HEK293T (cell line): ENCODE results near the gene UBA1.

Source experiments
- CTCF ChIA-PET: fragments of 350-600 bp; formaldehyde crosslinking; extraction: SDS; loops from one replicate; lab custom pipeline; 2021; ENCODE audit warnings: antibody characterized with exemption, inconsistent platforms; lab: Yijun Ruan, JAX
- POLR2A ChIA-PET: fragments of 350-600 bp; formaldehyde crosslinking; extraction: SDS; loops from one replicate; lab custom pipeline; 2020; ENCODE audit warnings: antibody characterized with exemption, inconsistent platforms; lab: Yijun Ruan, JAX
- DNase-seq: peaks from one replicate; pipeline ENCODE4 v3.0.0; 2012; ENCODE audit warnings: mixed read lengths; ENCODE audit errors: extremely low spot score
- ARNT ChIP-seq: fragments of 450-650 bp; IDR thresholded peaks from 2 replicates; pipeline ENCODE4 v1.6.1; 2017; ENCODE audit warnings: mild to moderate bottlenecking
- BHLHE40 ChIP-seq: fragments of 450-650 bp; IDR thresholded peaks from 2 replicates; pipeline ENCODE4 v1.6.1; 2016; ENCODE audit warnings: mild to moderate bottlenecking, moderate library complexity, borderline replicate concordance
- CTBP1 ChIP-seq: fragments of 450-650 bp; IDR thresholded peaks from 2 replicates; pipeline ENCODE4 v1.6.1; 2016; ENCODE audit warnings: borderline replicate concordance
- ELF4 ChIP-seq: fragments of 450-650 bp; IDR thresholded peaks from 2 replicates; pipeline ENCODE4 v1.6.1; 2017; ENCODE audit warnings: antibody characterized with exemption
- FOXA1 ChIP-seq: fragments of 450-650 bp; IDR thresholded peaks from 2 replicates; pipeline ENCODE4 v1.6.1; 2016; ENCODE audit warnings: mild to moderate bottlenecking
- FOXK2 ChIP-seq: fragments of 450-650 bp; IDR thresholded peaks from 2 replicates; pipeline ENCODE4 v1.6.1; 2016; ENCODE audit warnings: mild to moderate bottlenecking
- FOXM1 ChIP-seq: fragments of 450-650 bp; IDR thresholded peaks from 2 replicates; pipeline ENCODE4 v1.6.1; 2017; ENCODE audit warnings: mild to moderate bottlenecking, borderline replicate concordance
- HDGF ChIP-seq: fragments of 450-650 bp; IDR thresholded peaks from 2 replicates; pipeline ENCODE4 v1.6.1; 2017; ENCODE audit warnings: antibody characterized with exemption, borderline replicate concordance
- L3MBTL2 ChIP-seq: fragments of 450-650 bp; conservative IDR thresholded peaks from 2 replicates; pipeline ENCODE4 v1.6.1; 2016; ENCODE audit warnings: mild to moderate bottlenecking
- LEF1 ChIP-seq: fragments of 450-650 bp; IDR thresholded peaks from 2 replicates; pipeline ENCODE4 v1.6.1; 2017; ENCODE audit warnings: mild to moderate bottlenecking, borderline replicate concordance
- NFRKB ChIP-seq: fragments of 450-650 bp; IDR thresholded peaks from 2 replicates; pipeline ENCODE4 v1.6.1; 2016; ENCODE audit warnings: mild to moderate bottlenecking, moderate library complexity
- SP1 ChIP-seq: fragments of 450-650 bp; IDR thresholded peaks from 2 replicates; pipeline ENCODE4 v1.6.1; 2017
- SUZ12 ChIP-seq: fragments of 450-650 bp; IDR thresholded peaks from 2 replicates; pipeline ENCODE4 v1.6.1; 2016; ENCODE audit warnings: mild to moderate bottlenecking
- TARDBP ChIP-seq: fragments of 450-650 bp; IDR thresholded peaks from 2 replicates; pipeline ENCODE4 v1.6.1; 2016
- ZNF384 ChIP-seq: fragments of 450-650 bp; IDR thresholded peaks from 2 replicates; pipeline ENCODE4 v1.6.1; 2016
- TF ChIP-seq, protein P1 (sequence below): fragments of 450-650 bp; IDR thresholded peaks from 2 replicates; pipeline ENCODE4 v1.6.1; 2016

The UBA1 gene

GRCh38 chrX:47158781-47159180, 34.8 kb upstream of the UBA1 start:
- no peak for TF ChIP-seq CTBP1
- no peak for TF ChIP-seq NFRKB
- TF ChIP-seq LEF1, result no peak
- no peak for TF ChIP-seq FOXM1
- TF ChIP-seq BHLHE40, result no peak
- no peak for TF ChIP-seq HDGF
- TF ChIP-seq FOXK2, result no peak
- TF ChIP-seq, protein P1, sequence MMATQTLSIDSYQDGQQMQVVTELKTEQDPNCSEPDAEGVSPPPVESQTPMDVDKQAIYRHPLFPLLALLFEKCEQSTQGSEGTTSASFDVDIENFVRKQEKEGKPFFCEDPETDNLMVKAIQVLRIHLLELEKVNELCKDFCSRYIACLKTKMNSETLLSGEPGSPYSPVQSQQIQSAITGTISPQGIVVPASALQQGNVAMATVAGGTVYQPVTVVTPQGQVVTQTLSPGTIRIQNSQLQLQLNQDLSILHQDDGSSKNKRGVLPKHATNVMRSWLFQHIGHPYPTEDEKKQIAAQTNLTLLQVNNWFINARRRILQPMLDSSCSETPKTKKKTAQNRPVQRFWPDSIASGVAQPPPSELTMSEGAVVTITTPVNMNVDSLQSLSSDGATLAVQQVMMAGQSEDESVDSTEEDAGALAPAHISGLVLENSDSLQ, result no peak
- no peak for TF ChIP-seq ARNT
- no peak for TF ChIP-seq ZNF384
- no peak for TF ChIP-seq SUZ12
- no peak for TF ChIP-seq L3MBTL2
- TF ChIP-seq FOXA1, result no peak
- TF ChIP-seq TARDBP, result no peak
- no peak for TF ChIP-seq ELF4
- CTCF ChIA-PET, result no interaction called here
- POLR2A ChIA-PET, result no interaction called here
- no peak for DNase-seq

- no peak for DNase-seq
- TF ChIP-seq CTBP1 (no peak), BHLHE40 (no peak), HDGF (no peak), ARNT (no peak), ELF4 (no peak), FOXK2 (no peak), LEF1 (no peak), FOXA1 (no peak), TARDBP (no peak), NFRKB (no peak), L3MBTL2 (no peak), SUZ12 (no peak), ZNF384 (no peak), FOXM1 (no peak)
- TF ChIP-seq, protein P1, result no peak
- CTCF ChIA-PET, result no interaction called here
- POLR2A ChIA-PET, result interaction anchor here (0.7 to 1.0 kb wide), 2 partner anchors 16 to 30 kb away, joined by 3 to 6 read pairs; partner anchors contain the start of genes NDUFB11 and RBM10
These were observed 32.8 kb upstream of the UBA1 start for GRCh38 chrX:47160781-47161180.

DNA sequence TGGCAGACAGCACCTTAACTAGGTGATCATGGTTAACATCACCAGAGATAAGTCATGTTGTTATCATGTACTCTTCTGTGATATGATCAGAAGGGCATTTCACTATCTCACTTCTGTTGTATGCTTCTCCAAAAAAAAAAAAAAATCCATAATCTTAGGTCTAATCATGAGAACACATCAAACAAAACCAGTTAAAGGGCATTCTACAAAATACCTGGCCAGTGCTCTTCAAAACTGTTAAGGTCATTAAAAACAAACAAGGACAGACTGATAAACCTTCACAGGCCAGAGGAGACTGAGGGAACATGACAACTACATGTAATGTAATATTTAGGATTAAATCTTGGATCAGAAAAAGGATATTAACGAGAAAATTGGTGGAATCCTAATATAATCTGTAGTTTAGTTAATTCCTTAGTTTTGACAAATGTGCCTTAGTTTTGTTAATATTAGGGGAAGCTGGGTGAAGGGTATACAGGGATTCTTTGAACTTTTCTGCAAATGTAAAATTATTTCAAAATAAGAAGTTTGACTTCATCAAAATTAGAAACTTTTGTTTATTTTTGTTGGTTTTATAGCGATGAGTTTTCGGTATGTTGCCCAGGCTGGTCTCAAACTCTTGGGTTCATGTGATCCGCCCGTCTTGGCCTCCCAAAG, 30.6 kb upstream of the UBA1 start:
- ChIA-PET POLR2A (no interaction called here), CTCF (interaction anchor here (0.6 kb wide), 1 partner anchor 1976 kb away, joined by 3 read pairs; no protein-coding TSS in a partner anchor)
- DNase-seq, result no peak
- no peak for TF ChIP-seq FOXM1
- no peak for TF ChIP-seq NFRKB
- TF ChIP-seq CTBP1, result no peak
- no peak for TF ChIP-seq FOXA1
- no peak for TF ChIP-seq TARDBP
- TF ChIP-seq SUZ12, result no peak
- TF ChIP-seq, protein P1, result no peak
- no peak for TF ChIP-seq BHLHE40
- TF ChIP-seq ELF4, result no peak
- no peak for TF ChIP-seq HDGF
- no peak for TF ChIP-seq SP1
- no peak for TF ChIP-seq ARNT
- TF ChIP-seq ZNF384, result no peak
- no peak for TF ChIP-seq L3MBTL2
- no peak for TF ChIP-seq FOXK2
- no peak for TF ChIP-seq LEF1

DNA sequence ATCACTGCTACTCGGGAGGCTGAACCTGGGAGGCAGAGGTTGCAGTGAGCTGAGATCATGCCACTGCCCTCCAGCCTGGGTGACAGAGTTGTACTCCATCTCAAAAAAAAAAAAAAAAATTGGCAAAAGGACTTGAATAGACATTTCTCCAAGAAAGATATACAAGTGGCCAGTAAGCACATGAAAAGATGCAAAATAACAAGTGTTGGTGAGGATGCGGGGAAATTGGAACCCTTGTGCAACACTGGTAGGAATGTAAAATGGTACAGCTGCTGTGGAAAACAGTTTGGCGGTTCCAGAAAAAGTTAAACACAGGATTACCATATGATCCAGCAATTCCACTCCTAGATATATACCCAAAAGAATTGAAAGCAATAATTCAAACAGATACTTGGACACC, 29.2 kb upstream of the UBA1 start:
- ChIA-PET CTCF (no interaction called here), POLR2A (no interaction called here)

DNA sequence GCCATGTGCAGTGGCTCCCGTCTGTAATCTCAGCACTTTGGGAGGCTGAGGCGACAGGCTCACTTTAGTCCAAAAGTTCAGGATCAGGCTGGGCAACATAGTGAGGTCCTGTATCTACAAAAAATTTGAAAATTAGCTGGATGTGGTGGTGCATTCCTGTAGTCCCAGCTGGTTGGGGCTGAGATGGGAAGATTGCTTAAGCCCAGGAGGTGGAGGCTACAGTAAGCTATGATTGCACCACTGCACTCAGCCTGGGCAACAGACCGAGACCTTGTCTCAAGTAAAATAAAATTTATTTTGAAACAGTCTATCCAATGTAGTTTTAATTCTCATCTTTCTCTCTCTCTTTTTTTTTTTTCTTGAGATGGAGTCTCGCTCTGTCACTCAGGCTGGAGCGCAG, 27.5 kb upstream of the UBA1 start:
- no peak for DNase-seq
- no peak for TF ChIP-seq FOXK2
- TF ChIP-seq FOXM1, result no peak
- no peak for TF ChIP-seq L3MBTL2
- no peak for TF ChIP-seq TARDBP
- no peak for TF ChIP-seq BHLHE40
- TF ChIP-seq CTBP1, result no peak
- TF ChIP-seq, protein P1, result no peak
- no peak for TF ChIP-seq FOXA1
- CTCF ChIA-PET, result no interaction called here
- POLR2A ChIA-PET, result no interaction called here

More for the DNA sequence above, 29.2 kb upstream of the UBA1 start:
- TF ChIP-seq BHLHE40 (no peak), ELF4 (no peak), NFRKB (no peak)
- DNase-seq, result no peak

GRCh38 chrX:47168495-47169073, 25.0 kb upstream of the UBA1 start:
- ChIA-PET POLR2A (no interaction called here), CTCF (no interaction called here)
- TF ChIP-seq, protein P1, result no peak
- TF ChIP-seq BHLHE40 (no peak), HDGF (no peak), ARNT (no peak), TARDBP (no peak), SP1 (no peak)
- no peak for DNase-seq
